ENCODE measurements around the gene TCOF1. TPM values are rescaled to one million over a fixed set of nuclear protein-coding genes. Genes with fewer than 3 reads are reported as not detected.

TCOF1 gene
- total and polyA plus RNA-seq, 8 donors = 21.8 to 42.6 (median 31.1) TPM

- Histone ChIP-seq H3K4me1 (no peaks in the 10 kb centered on the region), H3K9me3 (no peaks in the 10 kb centered on the region), H3K36me3 (peaks cover 0 to 100% of the 10 kb centered on the region in 2 donors), H3K27ac (no peak overlapping the region), H3K27me3 (no peaks in the 10 kb centered on the region), H3K4me3 (no peak overlapping the region)
- no peak for TF ChIP-seq CTCF (IDR thresholded peaks at IDR 0.05)
- intact Hi-C loops (cut with DNase I) = no loop called here
- DNase-seq (no peak), ATAC-seq (no peak)
Observed at GRCh38 chr5:150377964-150378694, 20.6 kb downstream of the TCOF1 start.

- Histone ChIP-seq H3K4me3 (no peak overlapping the region), H3K9me3 (no peaks in the 10 kb centered on the region), H3K36me3 (peaks cover 0 to 100% of the 10 kb centered on the region in 2 donors), H3K27me3 (no peaks in the 10 kb centered on the region), H3K27ac (no peak overlapping the region), H3K4me1 (no peaks in the 10 kb centered on the region)
- ATAC-seq = no peak
- TF ChIP-seq CTCF (IDR thresholded peaks at IDR 0.05) = no peak
- intact Hi-C loops (cut with DNase I) = no loop called here
- DNase-seq = no peak
Observed at GRCh38 chr5:150384701-150385100, 27.2 kb downstream of the TCOF1 start.

- H3K27me3 ChIP-seq = no peaks in the 10 kb centered on the region
- no peak overlapping the region for H3K4me3 ChIP-seq
- no peaks in the 10 kb centered on the region for H3K4me1 ChIP-seq
- DNase-seq (no peak), ATAC-seq (no peak)
- no peak overlapping the region for H3K27ac ChIP-seq
- no peak for TF ChIP-seq CTCF (IDR thresholded peaks at IDR 0.05)
- no peaks in the 10 kb centered on the region for H3K9me3 ChIP-seq
- intact Hi-C loops (cut with DNase I) = no loop called here
- peaks cover 0 to 100% of the 10 kb centered on the region in 2 donors for H3K36me3 ChIP-seq
Observed at GRCh38 chr5:150386024-150386855, 28.7 kb downstream of the TCOF1 start.

- Histone ChIP-seq H3K36me3 (peaks cover 0 to 100% of the 10 kb centered on the region in 2 donors), H3K4me1 (no peaks in the 10 kb centered on the region), H3K4me3 (no peak overlapping the region), H3K27ac (no peak overlapping the region), H3K27me3 (no peaks in the 10 kb centered on the region), H3K9me3 (no peaks in the 10 kb centered on the region)
- ATAC-seq = no peak
- TF ChIP-seq CTCF (IDR thresholded peaks at IDR 0.05) = no peak
- intact Hi-C loops (cut with DNase I) = no loop called here
- no peak for DNase-seq
Observed at GRCh38 chr5:150389531-150390266, 32.2 kb downstream of the TCOF1 start.
